Thyroid gland (tissue), 4 donors: ENCODE measurements around the gene SUN1. TPM values are rescaled to one million over a fixed set of nuclear protein-coding genes. Genes with fewer than 3 reads are reported as not detected.

ENCODE experiments used
- DNase-seq, 2 donors: peaks; one replicate each; pipeline ENCODE4 v3.0.0-alpha.2; 2019
- H3K27ac ChIP-seq, 3 donors: fragments of 200-600 bp; sonication (generic); 1 replicate in 2 of 3; 2 replicates in 1 of 3; pipeline ENCODE4 v1.5.1; 2016 to 2019; ENCODE audit warnings: mild to moderate bottlenecking in 1 of 3, moderate library complexity in 1 of 3
- H3K27me3 ChIP-seq: fragments of 200-600 bp; sonication (generic); one replicate; pipeline ENCODE4 v1.5.1; 2019
- H3K36me3 ChIP-seq, 2 donors: fragments of 200-600 bp; sonication (generic); one replicate each; pipeline ENCODE4 v1.5.1; 2016 to 2019
- H3K4me1 ChIP-seq, 2 donors: fragments of 200-600 bp; sonication (generic); one replicate each; pipeline ENCODE4 v1.5.1; 2017 to 2019
- H3K4me3 ChIP-seq, 3 donors: fragments of 200-600 bp; sonication (generic); replicated peaks in 1 of 3; 1 replicate in 2 of 3; 2 replicates in 1 of 3; pipeline ENCODE4 v1.5.1; 2016; ENCODE audit warnings: mild to moderate bottlenecking in 1 of 3
- H3K9me3 ChIP-seq: fragments of 200-600 bp; sonication (generic); one replicate; pipeline ENCODE4 v1.5.1; 2017
- CTCF ChIP-seq, 6 experiments: fragments of 200-600 bp in 3 of 6; fragments of 450-650 bp in 3 of 6; sonication (generic) in 3 of 6; IDR thresholded peaks; one replicate each; pipeline ENCODE4 v1.5.1; 2016 to 2019; ENCODE audit warnings: antibody characterized with exemption in 6 of 6, mild to moderate bottlenecking in 2 of 6, inconsistent platforms in 1 of 6, moderate library complexity in 1 of 6
- POLR2A ChIP-seq, 2 donors: fragments of 450-650 bp; IDR thresholded peaks; one replicate each; pipeline ENCODE4 v1.6.1; 2017; ENCODE audit warnings: antibody characterized with exemption in 2 of 2, mild to moderate bottlenecking in 2 of 2, moderate library complexity in 1 of 2
- WGBS, 2 donors: methylation state at CpG; one replicate each; pipeline ENCODE4 v1.1.5; 2017; 5-methylcytosine and 5-hydroxymethylcytosine counted together
- intact Hi-C: fragments of 100-400 bp; cut with DNase I; formaldehyde crosslinking; loops from one replicate; pipeline ENCODE4 v1.15.1; 2023
- total RNA-seq, 4 donors: library from RNA; depleted of rRNA; stranded (reverse); fragments of >200 nt; gene quantifications; one replicate each; pipeline ENCODE4 v1.2.3, GENCODE V29; 2016

Gene SUN1
- total RNA-seq, 4 donors from 2014 or later: 146 to 260 (median 186) TPM

GRCh38 chr7:824081-824480 lies 8.2 kb upstream of the SUN1 start:
- Histone ChIP-seq H3K27me3 (no peaks in the 10 kb centered on the region), H3K27ac (no peak overlapping the region), H3K4me1 (peaks cover 0 to 30% of the 10 kb centered on the region in 2 donors), H3K4me3 (no peak overlapping the region), H3K9me3 (no peaks in the 10 kb centered on the region), H3K36me3 (no peaks in the 10 kb centered on the region)
- no peak for TF ChIP-seq POLR2A (IDR thresholded peaks at IDR 0.05)
- no peak for TF ChIP-seq CTCF (IDR thresholded peaks at IDR 0.05)
- no peak for DNase-seq
- intact Hi-C loops: no loop called here
- WGBS, 2 donors: 86 to 90% methylated on average over 7 of the region's 7 CpGs

- WGBS, 2 donors: 82 to 85% methylated on average over 10 to 11 of the region's 11 CpGs
- Histone ChIP-seq H3K27me3 (no peaks in the 10 kb centered on the region), H3K36me3 (no peaks in the 10 kb centered on the region), H3K9me3 (no peaks in the 10 kb centered on the region), H3K27ac (no peak overlapping the region), H3K4me3 (no peak overlapping the region), H3K4me1 (peaks cover 0 to 30% of the 10 kb centered on the region in 2 donors)
- DNase-seq: no peak
- no peak for TF ChIP-seq POLR2A (IDR thresholded peaks at IDR 0.05)
- TF ChIP-seq CTCF (IDR thresholded peaks at IDR 0.05): no peak
- intact Hi-C loops: no loop called here
Observed at GRCh38 chr7:824664-825063, 7.6 kb upstream of the SUN1 start.

GRCh38 chr7:825386-825785 lies 6.9 kb upstream of the SUN1 start:
- H3K4me3 ChIP-seq: no peak overlapping the region
- peaks cover 5 to 27% of the 10 kb centered on the region in 2 donors for H3K4me1 ChIP-seq
- intact Hi-C loops: no loop called here
- no peak for DNase-seq
- H3K27me3 ChIP-seq: no peaks in the 10 kb centered on the region
- 68 to 82% methylated on average over 6 of the region's 6 CpGs for WGBS, 2 donors
- no peak overlapping the region for H3K27ac ChIP-seq
- H3K9me3 ChIP-seq: no peaks in the 10 kb centered on the region
- no peaks in the 10 kb centered on the region for H3K36me3 ChIP-seq
- no peak for TF ChIP-seq CTCF (IDR thresholded peaks at IDR 0.05)
- no peak for TF ChIP-seq POLR2A (IDR thresholded peaks at IDR 0.05)

GRCh38 chr7:826230-826917 lies 5.9 kb upstream of the SUN1 start:
- WGBS, 2 donors: 81 to 82% methylated on average over 16 to 29 of the region's 29 CpGs
- Histone ChIP-seq H3K9me3 (no peaks in the 10 kb centered on the region), H3K4me1 (peaks cover 14 to 27% of the 10 kb centered on the region in 2 donors), H3K27ac (peak overlapping the region in 1 of 3 donors; percentile 39), H3K4me3 (no peak overlapping the region), H3K27me3 (no peaks in the 10 kb centered on the region), H3K36me3 (no peaks in the 10 kb centered on the region)
- TF ChIP-seq CTCF (IDR thresholded peaks at IDR 0.05): no peak
- intact Hi-C loops: no loop called here
- DNase-seq: no peak

GRCh38 chr7:828793-829561 lies 3.3 kb upstream of the SUN1 start:
- no peak for TF ChIP-seq POLR2A (IDR thresholded peaks at IDR 0.05)
- Histone ChIP-seq H3K4me3 (no peak overlapping the region), H3K27ac (no peak overlapping the region), H3K27me3 (no peaks in the 10 kb centered on the region), H3K36me3 (no peaks in the 10 kb centered on the region), H3K9me3 (no peaks in the 10 kb centered on the region), H3K4me1 (peaks cover 28 to 44% of the 10 kb centered on the region in 2 donors)
- no peak for DNase-seq
- WGBS, 2 donors: 92 to 93% methylated on average over 14 of the region's 14 CpGs
- intact Hi-C loops: no loop called here
